HG02642 (cell line): ENCODE measurements around the gene SEH1L.
"Not testable (repeated sequence)": the region's sequence is repeated elsewhere in the genome, so short reads cannot be mapped to it uniquely, and the experiment has no call there.

ENCODE experiments used
- ATAC-seq: cut with Tn5 transposase; IDR thresholded peaks from one replicate; pipeline ENCODE4 v1.9.1; 2021; ENCODE audit warnings: mild to moderate bottlenecking; ENCODE audit not compliant: unreplicated experiment, poor library complexity

SEH1L gene

DNA sequence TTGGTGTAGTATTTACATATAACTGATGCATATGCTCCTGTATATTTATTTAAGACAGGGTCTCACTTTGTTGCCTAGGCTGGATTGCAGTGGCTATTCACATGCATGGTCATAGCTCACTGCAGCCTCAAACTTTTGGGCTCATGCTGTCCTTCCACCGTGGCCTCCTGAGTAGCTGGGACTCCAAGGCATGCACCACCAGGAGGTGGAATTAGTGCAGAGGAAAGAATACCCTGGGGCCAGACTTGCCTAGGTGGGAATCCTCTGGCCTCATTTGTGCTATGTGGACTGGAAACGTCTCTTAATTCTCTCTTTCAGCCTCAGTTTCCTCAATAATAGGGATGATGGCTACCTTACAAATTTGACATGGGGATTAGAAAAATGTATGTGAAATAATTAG lies 45.6 kb downstream of the SEH1L start:
- ATAC-seq, result no peak

DNA sequence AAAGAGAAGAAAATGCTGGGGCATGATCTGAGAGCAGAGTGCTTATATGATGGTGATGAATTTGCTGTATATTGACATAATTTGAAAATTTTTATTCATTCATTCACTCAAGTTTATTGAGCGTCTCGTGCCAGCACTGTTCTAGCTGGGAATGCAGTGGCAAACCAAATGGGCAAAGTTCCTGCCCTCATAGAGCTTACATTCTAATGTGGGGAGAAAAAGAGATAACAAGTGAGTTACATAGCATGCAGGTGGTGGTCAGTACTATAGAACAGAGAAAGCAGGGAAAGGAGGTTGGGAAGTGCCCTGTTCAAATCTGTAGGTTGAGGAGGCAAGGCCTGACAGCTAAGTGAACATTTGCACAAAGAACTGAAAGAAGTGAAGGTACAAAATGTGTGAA lies 47.6 kb downstream of the SEH1L start:
- ATAC-seq, result no peak

DNA sequence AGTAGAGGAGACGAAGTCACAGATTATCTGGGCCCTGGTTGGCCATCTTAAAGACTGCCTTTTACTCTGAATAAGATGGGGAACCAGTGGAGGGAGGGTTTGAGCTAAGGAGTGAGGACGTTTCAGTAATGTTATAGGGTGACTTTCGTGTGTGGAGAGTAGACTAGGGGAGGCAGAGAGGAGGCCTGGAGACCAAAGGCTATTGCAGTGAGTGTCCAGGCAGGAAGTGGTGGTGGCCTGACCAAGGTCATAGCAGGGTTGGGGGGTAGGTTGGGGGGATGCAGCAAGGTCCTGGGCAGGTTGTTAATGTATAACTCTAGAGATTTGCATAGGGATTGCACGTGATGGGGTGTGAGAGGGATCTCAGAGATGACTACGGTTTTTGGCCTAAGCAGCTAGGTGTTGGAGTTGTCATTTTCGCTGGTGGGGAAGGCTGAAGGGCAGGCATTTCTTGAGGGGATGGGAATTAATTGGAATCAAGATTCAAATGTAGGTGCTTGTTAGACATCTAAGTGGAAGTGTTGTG lies 48.2 kb downstream of the SEH1L start:
- no peak for ATAC-seq

DNA sequence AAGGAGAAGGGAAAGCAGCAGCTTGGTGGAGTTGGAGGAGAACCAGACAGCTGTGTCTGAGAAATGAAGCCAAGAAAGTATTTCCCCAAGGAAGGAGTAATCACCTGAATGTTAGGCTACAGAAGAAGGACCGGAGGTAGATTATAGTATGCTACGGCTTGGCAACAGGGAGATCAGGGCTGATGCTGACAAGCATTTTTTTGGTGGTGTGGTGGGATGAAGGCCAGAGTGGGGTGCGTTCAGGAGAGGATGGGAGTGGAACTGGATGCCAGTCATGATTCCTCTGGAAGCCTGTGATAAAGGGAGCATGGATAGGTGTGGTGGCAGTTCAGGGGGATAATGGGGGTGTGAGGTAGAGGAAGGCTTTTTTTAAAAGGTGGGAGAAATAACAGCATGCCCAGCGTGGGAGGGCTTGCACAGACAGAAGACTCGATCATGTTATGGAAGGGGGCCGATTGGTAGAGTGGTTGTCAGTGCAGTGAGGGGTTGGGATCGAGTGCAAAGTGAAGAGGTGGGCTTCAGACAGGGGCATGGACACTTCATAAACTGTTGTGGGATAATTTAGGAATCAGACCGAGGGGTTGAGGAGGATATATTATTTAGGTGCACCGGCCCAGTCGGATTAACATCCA lies 49.0 kb downstream of the SEH1L start:
- ATAC-seq, result no peak

DNA sequence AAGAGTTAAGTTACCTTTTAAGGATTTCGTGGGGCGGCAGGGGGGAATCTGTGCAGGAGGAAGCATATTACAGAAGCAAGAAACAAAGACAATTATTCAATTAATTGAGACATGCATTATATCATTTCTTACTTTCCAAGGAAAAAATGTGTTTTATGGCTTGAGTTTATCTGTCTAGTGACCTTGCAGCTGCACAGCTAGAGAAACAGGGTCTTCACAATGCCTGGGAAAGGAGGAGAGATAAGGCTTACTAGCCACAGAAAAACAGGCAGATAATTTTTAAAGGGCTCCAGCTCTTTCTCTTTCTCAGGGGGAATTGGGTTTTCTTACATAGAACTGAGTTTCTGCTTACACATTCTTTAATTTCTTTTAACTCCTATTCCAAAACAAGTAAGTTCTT lies 49.5 kb downstream of the SEH1L start:
- not testable (repeated sequence) for ATAC-seq

DNA sequence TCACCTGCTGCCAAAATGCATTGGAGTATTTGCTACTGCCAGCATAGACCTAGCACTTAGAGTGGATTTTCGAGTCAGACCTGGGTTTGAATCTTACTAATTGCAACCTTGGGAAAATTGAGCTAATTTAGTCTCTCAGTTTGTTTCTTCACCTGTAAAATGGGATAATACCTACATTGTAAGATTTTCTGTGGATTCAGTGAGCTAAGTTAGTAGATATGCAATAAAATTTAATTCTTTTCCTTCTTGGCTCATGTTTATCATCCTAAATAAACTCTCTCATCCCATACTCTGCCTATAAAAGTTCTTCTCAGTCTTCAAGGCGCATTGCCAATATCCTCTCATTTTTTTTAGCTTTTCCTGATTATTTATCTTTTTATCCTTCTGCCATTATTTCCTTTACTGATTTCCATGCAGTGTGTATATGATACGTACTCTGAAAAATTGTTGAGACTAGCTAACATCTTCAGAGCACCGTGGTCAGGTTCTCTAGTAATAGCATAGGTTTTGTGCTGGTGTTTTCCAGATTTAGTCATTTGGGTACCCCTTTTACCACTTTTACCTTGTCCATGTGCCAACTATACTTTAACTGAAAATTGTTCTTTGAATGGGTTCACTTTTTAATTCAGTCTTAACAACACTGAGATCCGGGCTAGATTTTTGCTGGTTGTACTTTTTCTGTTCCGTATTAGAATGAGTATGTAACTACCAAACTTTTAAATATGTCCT lies 50.7 kb downstream of the SEH1L start:
- peak; percentile 50 for ATAC-seq

DNA sequence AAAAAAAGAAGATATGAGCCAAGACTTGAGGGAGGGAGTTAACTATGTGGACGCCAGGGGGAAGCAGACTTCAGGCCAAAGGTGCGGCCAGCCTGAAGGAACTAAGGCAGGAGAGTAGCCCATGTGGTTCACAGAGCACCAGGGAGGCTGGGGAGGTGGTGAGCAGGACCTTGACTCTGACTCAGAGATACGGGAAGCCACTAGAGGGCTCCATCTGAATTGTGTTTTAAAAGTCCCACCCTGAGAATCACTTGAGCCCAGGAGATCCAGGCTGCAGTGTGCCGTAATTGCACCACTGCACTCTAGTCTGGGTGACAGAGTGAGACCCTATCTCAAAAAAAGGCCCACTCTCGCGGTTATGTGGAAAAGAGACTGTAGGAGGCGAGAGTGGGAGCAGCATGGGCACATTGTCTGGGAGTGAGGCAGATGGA lies 55.7 kb downstream of the SEH1L start:
- peak; percentile 43 for ATAC-seq

DNA sequence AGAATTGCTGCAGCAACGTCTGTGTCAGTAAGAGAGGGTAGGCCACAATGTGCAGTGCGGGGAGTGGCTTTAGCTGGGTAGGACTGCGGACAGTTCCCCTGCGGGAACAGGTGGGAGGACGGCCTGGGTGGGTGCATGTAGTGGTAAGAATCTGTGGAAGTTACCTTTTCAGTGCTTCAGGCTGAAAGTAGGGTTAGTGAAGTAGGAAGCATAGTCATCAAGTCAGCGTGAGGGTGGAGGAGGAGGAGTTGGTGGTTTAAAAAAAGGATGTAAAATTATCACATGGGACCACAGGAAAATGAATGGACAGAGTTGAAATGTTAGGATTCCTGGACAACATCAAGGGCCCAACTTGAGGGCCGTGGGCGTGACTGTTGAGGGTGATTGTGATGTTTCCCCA lies 56.6 kb downstream of the SEH1L start:
- ATAC-seq, result no peak

DNA sequence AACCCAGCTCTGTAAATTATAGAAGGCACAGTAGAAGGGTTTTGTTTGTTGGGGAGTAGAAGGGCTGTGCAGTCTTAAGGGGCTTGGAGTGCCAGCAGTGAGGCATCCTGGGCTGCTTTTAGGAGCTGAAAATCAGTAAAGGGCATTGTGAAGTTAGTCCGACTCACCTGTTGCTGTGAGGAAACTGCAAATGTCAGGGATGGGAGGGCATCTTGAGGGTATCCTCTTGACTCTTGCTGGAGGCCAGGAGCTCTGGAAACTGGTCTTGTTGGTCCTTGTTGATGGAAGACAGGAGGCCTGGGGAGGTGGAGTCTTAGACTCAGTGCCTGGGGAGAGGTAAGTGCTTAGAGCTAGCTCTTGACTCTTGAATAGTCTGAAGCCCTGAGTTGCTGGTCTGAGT lies 57.5 kb downstream of the SEH1L start:
- no peak for ATAC-seq

DNA sequence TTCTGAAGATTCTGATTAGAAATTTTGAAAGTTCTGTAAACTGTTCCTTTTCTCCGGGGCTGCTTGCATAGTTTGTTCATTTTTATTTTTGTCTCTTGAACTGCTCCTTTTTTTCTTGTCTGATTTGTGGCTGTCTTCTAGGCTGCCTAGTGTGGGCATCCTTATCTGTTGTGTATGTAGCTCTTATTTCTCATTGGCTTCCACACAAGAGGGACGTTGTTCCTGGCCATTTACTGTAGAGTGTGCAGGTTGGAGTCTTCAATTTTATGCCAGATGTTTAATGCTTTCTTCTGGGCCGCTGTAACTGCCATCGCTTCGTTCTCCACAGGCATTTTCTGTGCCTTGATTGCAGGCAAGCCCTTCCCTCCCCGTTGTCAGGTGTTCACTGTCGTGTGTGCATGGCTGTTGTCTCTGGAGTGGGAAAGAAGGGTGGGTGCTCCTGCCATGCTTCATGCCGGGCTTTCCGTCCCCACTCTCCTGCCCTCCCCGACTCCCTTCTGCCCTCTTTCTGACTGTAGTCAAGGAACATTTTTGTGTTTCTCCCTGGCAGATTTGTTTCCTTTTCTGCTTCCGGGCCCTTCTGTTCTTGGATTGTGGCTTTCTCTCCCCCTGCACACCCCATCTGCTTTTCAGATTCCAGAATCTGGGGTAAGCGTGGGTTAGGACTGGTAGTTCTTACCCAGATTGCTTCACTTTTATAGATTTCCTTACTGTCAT lies 58.9 kb downstream of the SEH1L start:
- ATAC-seq, result no peak

DNA sequence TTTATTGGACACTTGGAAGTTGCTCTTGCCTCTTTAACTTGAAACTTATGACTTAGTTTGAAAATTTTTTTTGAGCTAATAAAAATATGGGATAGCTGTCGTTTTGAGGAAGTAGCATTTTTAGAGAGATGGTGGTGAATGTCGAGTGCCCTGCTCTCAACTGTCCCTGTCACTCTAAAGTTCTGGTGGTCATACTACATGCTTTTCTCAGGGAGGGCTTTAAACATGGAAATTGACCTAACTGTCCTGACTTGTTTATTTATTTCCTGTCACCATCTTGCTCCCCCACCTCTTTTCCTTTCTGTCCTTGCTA lies 59.4 kb downstream of the SEH1L start:
- no peak for ATAC-seq

DNA sequence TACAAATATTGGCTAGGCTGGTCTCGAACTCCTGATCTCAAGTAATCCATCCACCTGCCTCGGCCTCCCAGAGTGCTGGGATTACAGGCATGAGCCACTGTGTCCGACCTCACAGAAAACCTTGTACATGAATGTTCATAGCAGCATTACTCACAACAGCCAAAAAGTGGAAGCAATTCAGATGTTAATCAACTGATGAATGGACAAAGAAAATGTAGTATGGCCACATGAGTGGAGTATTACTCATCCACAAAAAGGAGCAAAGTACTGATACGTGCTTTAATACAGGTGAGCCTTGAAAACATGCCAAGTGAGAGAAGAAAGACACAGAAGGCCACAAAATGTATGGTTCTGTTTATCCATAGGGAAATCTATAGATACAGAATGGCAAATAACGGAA lies 63.9 kb downstream of the SEH1L start:
- ATAC-seq, result no peak

DNA sequence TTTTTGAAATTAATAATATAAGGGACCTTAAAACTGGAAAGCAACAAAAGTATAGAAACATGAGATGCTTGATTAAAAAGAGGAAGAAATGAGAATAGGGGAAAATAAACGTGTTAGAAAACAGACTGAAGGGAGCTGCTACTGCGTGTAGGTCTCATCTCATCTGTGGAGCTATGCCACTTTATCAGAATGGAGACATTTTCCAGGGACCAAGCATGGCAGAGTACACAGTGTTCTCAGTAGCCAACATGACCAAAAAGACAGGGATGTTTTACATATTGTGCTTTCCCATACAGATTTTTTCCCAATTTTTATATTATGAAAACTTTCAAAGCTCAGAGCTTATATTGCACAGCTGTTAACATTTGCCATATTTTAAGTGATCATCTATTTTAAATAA lies 66.4 kb downstream of the SEH1L start:
- no peak for ATAC-seq

DNA sequence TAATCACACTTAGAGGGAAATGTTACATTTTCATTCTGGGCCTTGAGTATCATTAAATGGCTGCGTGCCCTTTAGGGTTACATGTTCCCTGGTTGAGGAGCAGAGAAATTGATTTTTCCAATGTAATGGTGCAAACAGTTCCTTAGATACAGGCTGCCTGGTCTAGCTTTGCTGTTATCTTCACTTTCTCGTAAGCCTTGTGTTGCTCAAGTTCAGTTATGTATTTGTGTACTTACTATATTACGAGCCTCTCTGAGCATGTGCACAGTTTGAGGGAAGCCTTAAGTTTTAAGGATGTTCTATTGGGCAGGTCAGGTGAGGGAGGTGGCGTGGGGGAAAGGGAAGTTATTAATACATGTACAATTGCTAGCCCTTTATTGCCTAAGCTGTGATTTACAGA lies 67.0 kb downstream of the SEH1L start:
- ATAC-seq, result no peak

DNA sequence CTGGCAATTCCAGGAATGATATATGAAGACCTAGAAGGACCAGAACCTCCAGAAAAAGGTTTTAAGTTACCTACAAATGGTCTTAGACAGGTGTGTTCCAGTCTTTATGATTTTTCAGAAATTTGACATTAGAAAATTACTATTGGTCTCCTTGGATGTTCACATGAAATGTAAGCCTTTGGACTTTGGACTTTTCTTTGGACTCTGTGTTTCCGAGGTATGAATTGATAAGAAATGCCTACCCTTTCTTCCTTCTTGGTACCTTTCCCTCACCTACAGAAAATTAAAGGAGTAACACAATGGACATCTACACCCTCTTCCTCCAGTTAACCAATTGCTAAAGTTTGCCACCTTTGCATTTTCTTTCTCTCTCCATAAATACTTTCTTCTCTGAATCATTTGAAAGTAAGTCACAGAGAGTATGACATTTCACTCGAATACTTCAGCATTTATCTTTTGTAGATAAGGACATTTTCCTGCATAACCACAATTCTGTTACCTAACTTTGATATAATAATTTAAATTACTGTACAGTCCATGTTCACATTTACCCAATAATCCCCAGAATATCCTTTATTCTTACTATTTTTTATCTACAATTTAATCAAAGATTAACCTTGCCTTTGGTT lies 69.5 kb downstream of the SEH1L start:
- ATAC-seq, result no peak

DNA sequence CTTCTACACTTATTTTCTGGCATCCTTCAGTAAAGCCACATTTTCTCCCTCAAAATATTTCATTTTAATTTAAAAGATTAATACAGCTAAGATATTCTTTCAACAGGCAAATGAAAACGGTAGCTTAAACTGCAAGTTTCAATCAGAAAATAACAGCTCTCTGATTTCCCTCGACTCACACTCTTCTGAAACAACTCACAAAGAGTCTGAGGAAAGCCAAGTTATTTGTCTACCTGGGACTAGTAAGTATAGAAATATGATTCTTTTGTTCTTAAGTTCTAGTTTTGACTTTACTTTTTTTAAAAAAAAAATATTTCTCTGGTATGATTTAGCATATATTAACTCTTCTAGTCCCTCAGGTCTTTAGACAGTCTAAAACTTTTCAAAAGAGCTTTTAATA lies 70.6 kb downstream of the SEH1L start:
- no peak for ATAC-seq

DNA sequence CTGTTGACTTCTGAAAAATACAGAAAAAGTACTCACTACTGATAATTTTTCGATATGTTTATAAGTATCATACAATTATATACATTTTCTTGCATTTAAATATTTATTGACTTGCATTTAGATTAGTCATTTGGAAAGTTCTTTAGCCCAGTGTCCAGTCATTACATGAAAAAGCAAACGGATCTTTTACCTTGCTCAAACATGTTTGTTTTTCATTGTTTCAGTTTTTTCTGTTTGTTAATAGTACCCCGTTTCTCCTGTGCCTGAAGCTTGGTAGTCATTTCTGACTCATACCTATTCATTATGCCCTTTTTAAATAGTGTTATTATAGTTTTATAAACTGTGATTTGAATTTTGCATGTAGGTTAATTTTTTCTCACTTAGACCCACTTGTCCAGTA lies 71.5 kb downstream of the SEH1L start:
- ATAC-seq, result no peak

DNA sequence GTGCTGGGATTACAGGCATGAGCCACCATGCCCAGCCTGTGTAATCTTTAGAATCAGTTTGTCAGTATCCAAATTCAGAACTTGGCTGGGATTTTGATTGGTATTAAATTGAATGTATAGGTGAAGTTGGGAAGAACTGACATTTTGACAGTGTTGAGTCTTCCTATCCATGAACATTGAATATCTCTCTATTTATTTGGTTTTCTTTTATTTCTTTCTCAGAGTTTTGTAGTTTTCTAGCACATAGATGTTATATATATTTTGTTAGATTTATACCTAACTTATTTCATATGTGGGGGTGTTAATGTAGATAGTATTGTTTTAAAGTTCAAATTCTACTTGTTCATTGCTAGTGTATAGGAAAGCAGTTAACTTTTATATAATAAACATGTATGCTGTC lies 74.8 kb downstream of the SEH1L start:
- no peak for ATAC-seq

DNA sequence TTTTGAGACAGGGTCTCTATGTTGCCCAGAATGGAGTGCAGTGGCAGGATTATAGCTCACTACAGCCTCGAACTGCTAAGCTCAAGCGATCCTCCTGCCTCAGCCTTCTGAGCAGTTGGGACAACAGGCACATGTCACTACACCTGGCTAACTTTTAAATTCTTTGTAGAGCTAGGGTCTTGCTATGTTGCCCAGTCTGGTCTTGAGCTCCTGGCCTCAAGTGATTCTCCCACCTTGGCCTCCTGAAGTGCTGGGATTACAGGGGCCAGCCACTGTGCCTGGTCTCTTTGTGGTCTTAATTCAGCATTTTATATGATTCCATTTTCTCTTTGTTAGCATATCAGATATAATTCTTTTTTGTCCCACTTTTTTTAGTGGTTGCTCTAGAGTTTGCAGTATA lies 77.4 kb downstream of the SEH1L start:
- ATAC-seq, result no peak

DNA sequence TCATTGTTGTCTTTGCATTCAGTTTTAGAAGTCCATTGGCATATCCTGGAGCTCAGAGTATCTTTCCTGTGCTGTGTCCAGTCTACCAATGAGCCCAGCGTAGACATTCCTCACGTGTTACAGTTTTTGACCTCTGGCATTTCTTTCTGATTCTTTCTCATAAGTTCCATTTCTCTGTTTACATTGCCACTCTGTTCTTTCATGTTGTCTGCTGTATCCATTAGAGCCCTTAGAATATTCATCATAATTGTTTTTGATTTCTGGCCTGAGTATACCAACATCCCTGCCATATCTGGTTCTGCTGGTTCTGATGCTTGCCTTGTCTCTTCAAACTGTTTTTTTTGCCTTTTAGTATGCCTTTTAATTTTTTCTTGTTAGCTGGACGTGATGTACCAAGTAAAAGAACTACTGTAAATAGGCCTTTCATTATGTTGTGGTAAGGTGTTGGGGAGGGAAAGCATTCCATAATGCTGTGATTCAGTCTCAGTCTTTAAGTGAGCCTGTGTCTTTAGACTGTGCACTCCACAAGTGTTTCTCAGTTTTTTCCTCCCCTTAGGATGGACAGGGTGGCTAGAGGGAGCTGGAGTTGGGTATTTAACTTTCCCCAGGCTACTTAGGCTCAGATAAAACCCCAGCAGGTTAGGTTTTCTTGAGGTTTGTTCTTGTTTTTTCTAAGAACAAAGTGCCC lies 78.9 kb downstream of the SEH1L start:
- ATAC-seq, result no peak

DNA sequence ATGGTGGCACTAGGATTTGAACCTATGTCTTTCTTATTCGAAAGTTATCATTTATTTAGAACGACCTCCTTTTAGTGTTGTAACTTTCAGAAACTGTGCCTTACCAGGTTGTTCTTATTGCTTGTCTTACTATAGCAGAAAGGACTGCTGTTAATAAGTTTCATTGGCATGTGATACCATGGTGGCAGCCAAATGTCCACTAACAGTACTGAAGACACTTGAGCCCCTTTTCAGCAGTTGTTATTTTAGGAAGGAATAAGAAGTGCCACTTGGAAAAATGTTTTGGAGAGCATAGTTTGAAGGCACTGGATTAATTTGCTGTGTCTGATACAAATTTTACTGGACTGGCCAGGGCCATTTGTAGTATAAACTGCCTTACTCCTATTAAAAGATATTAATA lies 81.1 kb downstream of the SEH1L start:
- ATAC-seq, result no peak
